A673 (cell line): ENCODE measurements around the gene P2RY6. TPM values are rescaled to one million over a fixed set of nuclear protein-coding genes. Genes with fewer than 3 reads are reported as not detected.

Source experiments
- BruUV-seq: library from RNA; stranded (reverse); fragments of 400-500 nt; replicated peaks from 2 replicates; lab custom pipeline; 2021; lab: Mats Ljungman, UMichigan
- CTCF ChIA-PET: fragments of 300-600 bp; sonication (Branson Sonifier 250); formaldehyde crosslinking; loops from one replicate; lab custom pipeline; 2022; ENCODE audit warnings: antibody characterized with exemption; lab: Charles Lee
- POLR2A ChIA-PET: fragments of 300-600 bp; sonication (Branson Sonifier 250); formaldehyde crosslinking; loops from one replicate; lab custom pipeline; 2022; ENCODE audit warnings: antibody characterized with exemption; ENCODE audit not compliant: low non-redundant PET; lab: Charles Lee
- DNase-seq: peaks from one replicate; pipeline ENCODE4 v3.0.0-alpha.2; 2015; ENCODE audit warnings: low spot score
- H3K27ac ChIP-seq: fragments of 200-600 bp; sonication (generic); 2 replicates; pipeline ENCODE4 v1.5.1; 2016; ENCODE audit warnings: mixed run types, low read depth, mild to moderate bottlenecking, mixed read lengths, antibody characterized with exemption, low read length; ENCODE audit not compliant: poor library complexity, severe bottlenecking
- H3K27me3 ChIP-seq: fragments of 200-600 bp; sonication (generic); replicated peaks from 2 replicates; pipeline ENCODE4 v1.6.1; 2017; ENCODE audit warnings: mixed run types, low read depth, mild to moderate bottlenecking, mixed read lengths, antibody characterized with exemption, low read length; ENCODE audit not compliant: insufficient read depth, poor library complexity
- H3K36me3 ChIP-seq: fragments of 200-600 bp; sonication (generic); 2 replicates; pipeline ENCODE4 v1.6.1; 2016; ENCODE audit warnings: mixed run types, mild to moderate bottlenecking, mixed read lengths, antibody characterized with exemption, low read length; ENCODE audit not compliant: insufficient read depth, poor library complexity, severe bottlenecking
- H3K4me1 ChIP-seq: fragments of 200-600 bp; sonication (generic); 2 replicates; pipeline ENCODE4 v1.6.1; 2017; ENCODE audit warnings: mixed run types, mild to moderate bottlenecking, mixed read lengths, antibody characterized with exemption, low read length; ENCODE audit not compliant: insufficient read depth, poor library complexity, severe bottlenecking
- H3K4me3 ChIP-seq: fragments of 200-600 bp; sonication (generic); 2 replicates; pipeline ENCODE4 v1.5.1; 2016; ENCODE audit warnings: low read depth, mixed run types, mild to moderate bottlenecking, mixed read lengths, low read length; ENCODE audit not compliant: poor library complexity, severe bottlenecking
- H3K9me3 ChIP-seq: fragments of 200-600 bp; sonication (generic); 2 replicates; pipeline ENCODE4 v1.6.1; 2016; ENCODE audit warnings: mixed run types, low read depth, mild to moderate bottlenecking, mixed read lengths, antibody characterized with exemption, low read length; ENCODE audit not compliant: poor library complexity, severe bottlenecking
- EZH2 ChIP-seq: fragments of 200-600 bp; sonication (generic); IDR thresholded peaks from 2 replicates; pipeline ENCODE4 v1.6.1; 2017; ENCODE audit warnings: borderline replicate concordance, low read depth, mild to moderate bottlenecking, mixed read lengths, antibody characterized with exemption, low read length; ENCODE audit not compliant: poor library complexity, severe bottlenecking
- intact Hi-C: fragments of 100-400 bp; cut with micrococcal nuclease; formaldehyde crosslinking; loops from one replicate; pipeline ENCODE4 v1.10.0; 2022; ENCODE audit not compliant: unreplicated experiment
- total RNA-seq: library from RNA; stranded (reverse); gene quantifications from 2 replicates; pipeline ENCODE4 v1.2.3, GENCODE V29; 2021
- TF ChIP-seq, protein P1 (sequence below): fragments of 300-800, 200-600 bp; sonication (generic); conservative IDR thresholded peaks from 2 replicates; pipeline ENCODE4 v1.5.1; 2017; ENCODE audit warnings: low read depth, mild to moderate bottlenecking, antibody characterized with exemption, low read length, moderate library complexity, mixed read lengths

The P2RY6 gene
- total RNA-seq, 1 experiment from 2014 or later = 0.43 TPM

DNA sequence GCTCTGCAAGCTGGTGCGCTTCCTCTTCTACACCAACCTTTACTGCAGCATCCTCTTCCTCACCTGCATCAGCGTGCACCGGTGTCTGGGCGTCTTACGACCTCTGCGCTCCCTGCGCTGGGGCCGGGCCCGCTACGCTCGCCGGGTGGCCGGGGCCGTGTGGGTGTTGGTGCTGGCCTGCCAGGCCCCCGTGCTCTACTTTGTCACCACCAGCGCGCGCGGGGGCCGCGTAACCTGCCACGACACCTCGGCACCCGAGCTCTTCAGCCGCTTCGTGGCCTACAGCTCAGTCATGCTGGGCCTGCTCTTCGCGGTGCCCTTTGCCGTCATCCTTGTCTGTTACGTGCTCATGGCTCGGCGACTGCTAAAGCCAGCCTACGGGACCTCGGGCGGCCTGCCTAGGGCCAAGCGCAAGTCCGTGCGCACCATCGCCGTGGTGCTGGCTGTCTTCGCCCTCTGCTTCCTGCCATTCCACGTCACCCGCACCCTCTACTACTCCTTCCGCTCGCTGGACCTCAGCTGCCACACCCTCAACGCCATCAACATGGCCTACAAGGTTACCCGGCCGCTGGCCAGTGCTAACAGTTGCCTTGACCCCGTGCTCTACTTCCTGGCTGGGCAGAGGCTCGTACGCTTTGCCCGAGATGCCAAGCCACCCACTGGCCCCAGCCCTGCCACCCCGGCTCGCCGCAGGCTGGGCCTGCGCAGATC, 37.5 kb upstream of the P2RY6 start:
- no peak overlapping the region for H3K4me3 ChIP-seq
- TF ChIP-seq, protein P1, sequence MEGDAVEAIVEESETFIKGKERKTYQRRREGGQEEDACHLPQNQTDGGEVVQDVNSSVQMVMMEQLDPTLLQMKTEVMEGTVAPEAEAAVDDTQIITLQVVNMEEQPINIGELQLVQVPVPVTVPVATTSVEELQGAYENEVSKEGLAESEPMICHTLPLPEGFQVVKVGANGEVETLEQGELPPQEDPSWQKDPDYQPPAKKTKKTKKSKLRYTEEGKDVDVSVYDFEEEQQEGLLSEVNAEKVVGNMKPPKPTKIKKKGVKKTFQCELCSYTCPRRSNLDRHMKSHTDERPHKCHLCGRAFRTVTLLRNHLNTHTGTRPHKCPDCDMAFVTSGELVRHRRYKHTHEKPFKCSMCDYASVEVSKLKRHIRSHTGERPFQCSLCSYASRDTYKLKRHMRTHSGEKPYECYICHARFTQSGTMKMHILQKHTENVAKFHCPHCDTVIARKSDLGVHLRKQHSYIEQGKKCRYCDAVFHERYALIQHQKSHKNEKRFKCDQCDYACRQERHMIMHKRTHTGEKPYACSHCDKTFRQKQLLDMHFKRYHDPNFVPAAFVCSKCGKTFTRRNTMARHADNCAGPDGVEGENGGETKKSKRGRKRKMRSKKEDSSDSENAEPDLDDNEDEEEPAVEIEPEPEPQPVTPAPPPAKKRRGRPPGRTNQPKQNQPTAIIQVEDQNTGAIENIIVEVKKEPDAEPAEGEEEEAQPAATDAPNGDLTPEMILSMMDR = no peak
- no peak for TF ChIP-seq EZH2
- no peaks in the 10 kb centered on the region for H3K9me3 ChIP-seq
- intact Hi-C loops = no loop called here
- no TSS peak for BruUV-seq
- CTCF ChIA-PET = no interaction called here
- no peaks in the 10 kb centered on the region for H3K36me3 ChIP-seq
- no peak overlapping the region for H3K27ac ChIP-seq
- POLR2A ChIA-PET = no interaction called here
- no peaks in the 10 kb centered on the region for H3K4me1 ChIP-seq
- H3K27me3 ChIP-seq = no peaks in the 10 kb centered on the region
- no peak for DNase-seq

DNA sequence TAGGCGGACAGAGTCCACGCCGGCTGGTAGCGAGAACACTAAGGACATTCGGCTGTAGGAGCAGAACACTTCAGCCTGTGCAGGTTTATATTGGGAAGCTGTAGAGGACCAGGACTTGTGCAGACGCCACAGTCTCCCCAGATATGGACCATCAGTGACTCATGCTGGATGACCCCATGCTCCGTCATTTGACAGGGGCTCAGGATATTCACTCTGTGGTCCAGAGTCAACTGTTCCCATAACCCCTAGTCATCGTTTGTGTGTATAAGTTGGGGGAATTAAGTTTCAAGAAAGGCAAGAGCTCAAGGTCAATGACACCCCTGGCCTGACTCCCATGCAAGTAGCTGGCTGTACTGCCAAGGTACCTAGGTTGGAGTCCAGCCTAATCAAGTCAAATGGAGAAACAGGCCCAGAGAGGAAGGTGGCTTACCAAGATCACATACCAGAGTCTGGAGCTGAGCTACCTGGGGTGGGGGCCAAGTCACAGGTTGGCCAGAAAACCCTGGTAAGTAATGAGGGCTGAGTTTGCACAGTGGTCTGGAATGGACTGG, 36.8 kb upstream of the P2RY6 start:
- BruUV-seq = no TSS peak
- POLR2A ChIA-PET = interaction anchor here (0.7 kb wide), 1 partner anchor 587 kb away, joined by 3 read pairs; no protein-coding TSS in a partner anchor
- no peak for DNase-seq
- no peaks in the 10 kb centered on the region for H3K36me3 ChIP-seq
- no peaks in the 10 kb centered on the region for H3K4me1 ChIP-seq
- TF ChIP-seq EZH2 = no peak
- TF ChIP-seq, protein P1 = no peak
- intact Hi-C loops = no loop called here
- CTCF ChIA-PET = interaction anchor here (0.7 kb wide), 1 partner anchor 9 kb away, joined by 3 read pairs; no protein-coding TSS in a partner anchor
- no peak overlapping the region for H3K27ac ChIP-seq
- H3K27me3 ChIP-seq = no peaks in the 10 kb centered on the region
- H3K4me3 ChIP-seq = no peak overlapping the region
- H3K9me3 ChIP-seq = no peaks in the 10 kb centered on the region

DNA sequence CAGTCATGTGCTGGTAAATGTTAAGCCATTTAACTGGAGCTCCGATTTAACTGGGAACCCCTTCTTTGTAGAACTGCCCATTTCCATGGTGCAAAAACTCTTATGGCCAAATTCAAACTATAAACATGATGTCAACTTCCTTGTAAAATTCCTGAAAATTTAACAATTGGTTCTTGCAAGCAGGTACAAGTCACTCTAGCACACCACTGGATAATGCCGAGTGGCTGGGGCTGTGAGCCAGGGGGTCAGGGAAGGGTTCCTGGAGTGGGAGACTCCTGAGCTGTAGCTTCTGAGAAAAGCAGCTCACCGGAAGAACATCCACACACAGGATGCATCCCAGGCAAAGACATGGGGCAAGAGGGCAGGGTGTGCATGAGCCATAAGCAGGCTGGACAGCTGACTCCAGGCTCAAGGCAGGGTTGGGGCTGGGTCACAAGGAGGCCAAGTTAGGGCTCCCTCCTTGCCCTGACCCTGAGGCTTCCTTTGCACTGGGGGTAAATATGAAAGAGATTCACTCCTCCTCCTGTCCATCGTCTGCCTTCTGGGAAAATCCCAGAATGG, 35.9 kb upstream of the P2RY6 start:
- H3K9me3 ChIP-seq = no peaks in the 10 kb centered on the region

More for the DNA sequence above, 35.9 kb upstream of the P2RY6 start:
- POLR2A ChIA-PET = interaction anchor here (0.6 to 0.7 kb wide), 2 partner anchors 94 to 588 kb away, joined by 3 read pairs; no protein-coding TSS in a partner anchor
- H3K4me3 ChIP-seq = no peak overlapping the region
- H3K27ac ChIP-seq = no peak overlapping the region
- no peaks in the 10 kb centered on the region for H3K27me3 ChIP-seq
- H3K4me1 ChIP-seq = no peaks in the 10 kb centered on the region
- intact Hi-C loops = no loop called here
- DNase-seq = no peak
- no TSS peak for BruUV-seq
- CTCF ChIA-PET = interaction anchor here (0.7 to 1.0 kb wide), 3 partner anchors 8 to 511 kb away, joined by 3 to 5 read pairs (median 3); no protein-coding TSS in a partner anchor
- no peaks in the 10 kb centered on the region for H3K36me3 ChIP-seq
- TF ChIP-seq, protein P1 = no peak
- TF ChIP-seq EZH2 = no peak
